ENCODE data around the gene FBXW4. TPM values are rescaled to one million over a fixed set of nuclear protein-coding genes. Genes with fewer than 3 reads are reported as not detected.

Gene FBXW4
- polyA plus RNA-seq, 1 donor from 2014 or later: 7.7 TPM

DNA sequence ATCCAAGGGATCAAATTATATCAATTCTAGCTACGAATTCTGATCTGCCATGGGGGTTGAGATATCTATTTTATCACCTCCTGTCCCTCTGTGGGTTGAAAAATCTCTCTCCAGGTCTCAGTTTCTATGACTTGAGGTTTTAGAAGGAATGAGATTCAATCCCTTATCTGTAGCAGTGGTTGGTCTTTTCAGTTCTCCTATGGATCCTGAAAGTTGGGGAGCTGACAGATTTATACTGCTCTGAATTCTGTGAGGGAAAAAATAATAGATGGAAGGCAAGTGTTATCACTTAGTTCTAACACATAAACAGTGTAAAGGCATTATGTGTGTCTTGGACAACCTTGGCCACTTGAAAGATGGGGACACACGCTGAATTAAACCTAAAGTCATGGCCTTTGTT lies 15.8 kb upstream of the FBXW4 start:
- Histone ChIP-seq H2AFZ (ENCODE audit: low read depth, low read length) (no peak overlapping the region), H3K27me3 (ENCODE audit: insufficient read depth, low read depth, low read length) (no peaks in the 10 kb centered on the region), H3F3A (ENCODE audit: insufficient read depth, low read length, poor library complexity, severe bottlenecking) (no peaks in the 10 kb centered on the region), H4K20me1 (ENCODE audit: insufficient read depth) (no peaks in the 10 kb centered on the region), H3K4me3 (ENCODE audit: low read length) (no peak overlapping the region), H3K9ac (ENCODE audit: low read length) (no peak overlapping the region), H3K4me2 (ENCODE audit: low read length) (no peak overlapping the region), H3K9me3 (ENCODE audit: low read length) (no peaks in the 10 kb centered on the region), H3K9me2 (ENCODE audit: insufficient read depth, low read length) (no peaks in the 10 kb centered on the region), H3K79me2 (replicated peaks; ENCODE audit: insufficient read depth, low read length) (no peaks in the 10 kb centered on the region), H3K36me3 (ENCODE audit: insufficient read depth, low read length) (no peaks in the 10 kb centered on the region), H3K27ac (ENCODE audit: low read length) (no peak overlapping the region)
- TF ChIP-seq EP300 (conservative IDR thresholded peaks at IDR 0.05; ENCODE audit: poor library complexity, severe bottlenecking): no peak
- TF ChIP-seq, protein P1, sequence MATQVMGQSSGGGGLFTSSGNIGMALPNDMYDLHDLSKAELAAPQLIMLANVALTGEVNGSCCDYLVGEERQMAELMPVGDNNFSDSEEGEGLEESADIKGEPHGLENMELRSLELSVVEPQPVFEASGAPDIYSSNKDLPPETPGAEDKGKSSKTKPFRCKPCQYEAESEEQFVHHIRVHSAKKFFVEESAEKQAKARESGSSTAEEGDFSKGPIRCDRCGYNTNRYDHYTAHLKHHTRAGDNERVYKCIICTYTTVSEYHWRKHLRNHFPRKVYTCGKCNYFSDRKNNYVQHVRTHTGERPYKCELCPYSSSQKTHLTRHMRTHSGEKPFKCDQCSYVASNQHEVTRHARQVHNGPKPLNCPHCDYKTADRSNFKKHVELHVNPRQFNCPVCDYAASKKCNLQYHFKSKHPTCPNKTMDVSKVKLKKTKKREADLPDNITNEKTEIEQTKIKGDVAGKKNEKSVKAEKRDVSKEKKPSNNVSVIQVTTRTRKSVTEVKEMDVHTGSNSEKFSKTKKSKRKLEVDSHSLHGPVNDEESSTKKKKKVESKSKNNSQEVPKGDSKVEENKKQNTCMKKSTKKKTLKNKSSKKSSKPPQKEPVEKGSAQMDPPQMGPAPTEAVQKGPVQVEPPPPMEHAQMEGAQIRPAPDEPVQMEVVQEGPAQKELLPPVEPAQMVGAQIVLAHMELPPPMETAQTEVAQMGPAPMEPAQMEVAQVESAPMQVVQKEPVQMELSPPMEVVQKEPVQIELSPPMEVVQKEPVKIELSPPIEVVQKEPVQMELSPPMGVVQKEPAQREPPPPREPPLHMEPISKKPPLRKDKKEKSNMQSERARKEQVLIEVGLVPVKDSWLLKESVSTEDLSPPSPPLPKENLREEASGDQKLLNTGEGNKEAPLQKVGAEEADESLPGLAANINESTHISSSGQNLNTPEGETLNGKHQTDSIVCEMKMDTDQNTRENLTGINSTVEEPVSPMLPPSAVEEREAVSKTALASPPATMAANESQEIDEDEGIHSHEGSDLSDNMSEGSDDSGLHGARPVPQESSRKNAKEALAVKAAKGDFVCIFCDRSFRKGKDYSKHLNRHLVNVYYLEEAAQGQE (IDR thresholded peaks at IDR 0.05; ENCODE audit: borderline replicate concordance): no peak
- TF ChIP-seq EZH2 (IDR thresholded peaks at IDR 0.05; ENCODE audit: borderline replicate concordance, insufficient read depth, low read length, poor library complexity, severe bottlenecking): no peak
- TF ChIP-seq, protein P2, sequence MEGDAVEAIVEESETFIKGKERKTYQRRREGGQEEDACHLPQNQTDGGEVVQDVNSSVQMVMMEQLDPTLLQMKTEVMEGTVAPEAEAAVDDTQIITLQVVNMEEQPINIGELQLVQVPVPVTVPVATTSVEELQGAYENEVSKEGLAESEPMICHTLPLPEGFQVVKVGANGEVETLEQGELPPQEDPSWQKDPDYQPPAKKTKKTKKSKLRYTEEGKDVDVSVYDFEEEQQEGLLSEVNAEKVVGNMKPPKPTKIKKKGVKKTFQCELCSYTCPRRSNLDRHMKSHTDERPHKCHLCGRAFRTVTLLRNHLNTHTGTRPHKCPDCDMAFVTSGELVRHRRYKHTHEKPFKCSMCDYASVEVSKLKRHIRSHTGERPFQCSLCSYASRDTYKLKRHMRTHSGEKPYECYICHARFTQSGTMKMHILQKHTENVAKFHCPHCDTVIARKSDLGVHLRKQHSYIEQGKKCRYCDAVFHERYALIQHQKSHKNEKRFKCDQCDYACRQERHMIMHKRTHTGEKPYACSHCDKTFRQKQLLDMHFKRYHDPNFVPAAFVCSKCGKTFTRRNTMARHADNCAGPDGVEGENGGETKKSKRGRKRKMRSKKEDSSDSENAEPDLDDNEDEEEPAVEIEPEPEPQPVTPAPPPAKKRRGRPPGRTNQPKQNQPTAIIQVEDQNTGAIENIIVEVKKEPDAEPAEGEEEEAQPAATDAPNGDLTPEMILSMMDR (IDR thresholded peaks at IDR 0.05; ENCODE audit: poor library complexity, severe bottlenecking): no peak
- TF ChIP-seq SMC3 (conservative IDR thresholded peaks at IDR 0.05; ENCODE audit: poor library complexity): no peak
- TF ChIP-seq RAD21 (conservative IDR thresholded peaks at IDR 0.05): no peak
- TF ChIP-seq TAF1 (IDR thresholded peaks at IDR 0.05; ENCODE audit: low read depth): no peak
- no peak for TF ChIP-seq MXI1 (conservative IDR thresholded peaks at IDR 0.05; ENCODE audit: poor library complexity, severe bottlenecking)

DNA sequence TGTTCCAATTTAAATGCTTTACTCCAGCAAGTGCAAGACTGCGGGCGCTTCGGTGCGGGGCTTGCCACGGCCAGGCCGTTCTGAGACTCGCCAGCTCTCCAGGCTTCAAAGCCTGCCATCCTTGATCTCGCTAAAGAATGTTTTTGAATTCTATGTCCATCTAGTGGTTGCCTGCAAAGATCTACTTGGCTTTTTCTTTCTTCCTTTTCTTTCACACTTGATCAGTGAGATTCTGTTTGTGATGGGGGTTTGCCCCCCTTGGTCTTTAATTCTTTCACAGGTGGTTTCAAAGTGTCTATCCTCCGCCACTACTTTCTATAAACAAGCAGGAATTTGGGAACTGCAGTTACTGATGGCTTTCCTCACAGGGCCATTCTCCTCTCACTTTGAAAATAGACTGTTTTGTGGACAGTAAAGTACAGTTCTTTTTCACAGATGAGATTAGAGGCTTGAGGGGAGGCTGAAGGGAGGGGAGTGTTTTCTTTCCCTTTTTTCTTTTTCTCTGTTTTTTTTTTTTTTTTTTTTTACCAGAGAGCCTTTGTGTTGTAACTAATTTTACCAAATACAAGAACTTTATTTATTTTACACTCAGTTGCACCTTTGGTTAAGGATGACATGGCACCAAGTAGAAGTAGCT lies 15.2 kb upstream of the FBXW4 start:
- H3K27ac ChIP-seq (ENCODE audit: low read length): no peak overlapping the region
- no peaks in the 10 kb centered on the region for H3K9me2 ChIP-seq (ENCODE audit: insufficient read depth, low read length)
- H3K4me3 ChIP-seq (ENCODE audit: low read length): no peak overlapping the region
- no peak overlapping the region for H3K9ac ChIP-seq (ENCODE audit: low read length)
- no peaks in the 10 kb centered on the region for H3K36me3 ChIP-seq (ENCODE audit: insufficient read depth, low read length)
- no peaks in the 10 kb centered on the region for H3K79me2 ChIP-seq (replicated peaks; ENCODE audit: insufficient read depth, low read length)
- H2AFZ ChIP-seq (ENCODE audit: low read depth, low read length): no peak overlapping the region
- H3K9me3 ChIP-seq (ENCODE audit: low read length): no peaks in the 10 kb centered on the region
- H3K27me3 ChIP-seq (ENCODE audit: insufficient read depth, low read depth, low read length): no peaks in the 10 kb centered on the region
- TF ChIP-seq POLR2AphosphoS5 (IDR thresholded peaks at IDR 0.05) (no peak), SMC3 (conservative IDR thresholded peaks at IDR 0.05; ENCODE audit: poor library complexity) (no peak), EP300 (conservative IDR thresholded peaks at IDR 0.05; ENCODE audit: poor library complexity, severe bottlenecking) (no peak)
- H3F3A ChIP-seq (ENCODE audit: insufficient read depth, low read length, poor library complexity, severe bottlenecking): no peaks in the 10 kb centered on the region
- H4K20me1 ChIP-seq (ENCODE audit: insufficient read depth): no peaks in the 10 kb centered on the region
- no peak overlapping the region for H3K4me2 ChIP-seq (ENCODE audit: low read length)
